ENCODE results near the gene STBD1.

DNA sequence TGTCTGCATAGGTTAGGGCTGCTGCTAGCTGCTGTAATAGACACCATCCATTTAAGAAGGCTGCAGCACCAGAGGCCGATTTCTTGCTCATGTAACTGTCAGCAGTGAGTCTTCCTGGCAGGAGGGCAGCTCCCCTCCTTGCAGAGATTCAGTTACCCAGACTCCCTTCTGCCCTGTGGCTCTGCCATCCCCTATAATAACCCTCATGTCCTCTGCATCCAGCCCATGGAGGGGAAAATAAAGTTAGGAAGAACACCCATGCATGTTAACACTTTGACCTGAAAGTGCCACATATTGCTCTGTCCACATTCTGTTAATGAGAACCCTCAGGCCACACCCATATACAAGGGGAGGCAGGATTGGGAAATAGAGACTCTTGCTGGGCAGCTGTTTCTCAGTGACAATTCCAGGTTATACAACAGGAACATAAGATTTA, 5.4 kb downstream of the STBD1 start:
- TF ChIP-seq, protein P1, sequence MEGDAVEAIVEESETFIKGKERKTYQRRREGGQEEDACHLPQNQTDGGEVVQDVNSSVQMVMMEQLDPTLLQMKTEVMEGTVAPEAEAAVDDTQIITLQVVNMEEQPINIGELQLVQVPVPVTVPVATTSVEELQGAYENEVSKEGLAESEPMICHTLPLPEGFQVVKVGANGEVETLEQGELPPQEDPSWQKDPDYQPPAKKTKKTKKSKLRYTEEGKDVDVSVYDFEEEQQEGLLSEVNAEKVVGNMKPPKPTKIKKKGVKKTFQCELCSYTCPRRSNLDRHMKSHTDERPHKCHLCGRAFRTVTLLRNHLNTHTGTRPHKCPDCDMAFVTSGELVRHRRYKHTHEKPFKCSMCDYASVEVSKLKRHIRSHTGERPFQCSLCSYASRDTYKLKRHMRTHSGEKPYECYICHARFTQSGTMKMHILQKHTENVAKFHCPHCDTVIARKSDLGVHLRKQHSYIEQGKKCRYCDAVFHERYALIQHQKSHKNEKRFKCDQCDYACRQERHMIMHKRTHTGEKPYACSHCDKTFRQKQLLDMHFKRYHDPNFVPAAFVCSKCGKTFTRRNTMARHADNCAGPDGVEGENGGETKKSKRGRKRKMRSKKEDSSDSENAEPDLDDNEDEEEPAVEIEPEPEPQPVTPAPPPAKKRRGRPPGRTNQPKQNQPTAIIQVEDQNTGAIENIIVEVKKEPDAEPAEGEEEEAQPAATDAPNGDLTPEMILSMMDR (conservative IDR thresholded peaks at IDR 0.05; ENCODE audit: low read depth, low read length) = no peak
- TF ChIP-seq EZH2 (IDR thresholded peaks at IDR 0.05; ENCODE audit: low read length, unreplicated experiment) = no peak

All from PC-3 (cell line).